Naive thymus-derived CD8-positive, alpha-beta T cell (primary cell): Measurements from ENCODE around the gene TTC38. TPM values are rescaled to one million over a fixed set of nuclear protein-coding genes. Genes with fewer than 3 reads are reported as not detected.
A peak's percentile ranks its signal among the peaks of the same experiment; 100 is the strongest.

Source experiments
- ATAC-seq, 2 donors: fragments of 150-1000 bp; cut with Tn5 transposase in 1 of 2; sonication (Bioruptor Pico), chemical (Tn5 transposase) in 1 of 2; 1 replicate in 1 of 2; 2 replicates in 1 of 2; pipeline ENCODE4 v1.10.0; 2021; ENCODE audit warnings: mild to moderate bottlenecking in 2 of 2, moderate library complexity in 2 of 2
- POLR2A ChIA-PET: fragments of 350-600 bp; sonication (Branson Sonifier 250); formaldehyde crosslinking; loops from one replicate; lab custom pipeline; 2021; ENCODE audit warnings: antibody characterized with exemption; lab: Charles Lee
- DNase-seq, 10 donors: peaks; one replicate each; pipeline versions ENCODE4 v3.0.0 to v3.0.0-alpha.2; 2020 to 2022
- H3K27ac Mint-ChIP-seq, 10 donors: one replicate each; pipeline ENCODE4 v1.8.0; 2020 to 2022; ENCODE audit warnings: mild to moderate bottlenecking in 10 of 10, mixed read lengths in 10 of 10, moderate library complexity in 4 of 10, inconsistent platforms in 1 of 10
- H3K27me3 Mint-ChIP-seq, 5 donors: one replicate each; pipeline ENCODE4 v1.8.0; 2021 to 2022; ENCODE audit warnings: mixed read lengths in 5 of 5
- H3K36me3 Mint-ChIP-seq, 3 donors: one replicate each; pipeline ENCODE4 v1.8.0; 2020 to 2022; ENCODE audit warnings: mixed read lengths in 3 of 3, mild to moderate bottlenecking in 2 of 3, inconsistent platforms in 1 of 3
- H3K4me1 Mint-ChIP-seq, 4 donors: one replicate each; pipeline ENCODE4 v1.8.0; 2021 to 2022; ENCODE audit warnings: mixed read lengths in 4 of 4
- H3K4me3 Mint-ChIP-seq, 10 donors: one replicate each; pipeline ENCODE4 v1.8.0; 2020 to 2022; ENCODE audit warnings: mild to moderate bottlenecking in 10 of 10, mixed read lengths in 10 of 10, moderate library complexity in 6 of 10, inconsistent platforms in 1 of 10
- H3K9me3 Mint-ChIP-seq, 9 donors: one replicate each; pipeline ENCODE4 v1.8.0; 2020 to 2022; ENCODE audit warnings: mixed read lengths in 9 of 9, mild to moderate bottlenecking in 3 of 9, inconsistent platforms in 1 of 9, moderate library complexity in 1 of 9
- polyA plus RNA-seq, 3 donors: library from polyadenylated mRNA; unstranded; fragments of 300-500 nt; fragmentation: Illumina TruSeq; gene quantifications; one replicate each; pipeline ENCODE4 v1.2.3, GENCODE V29; 2021
- total RNA-seq, 8 experiments: library from RNA in 2 of 8; stranded (reverse) in 2 of 8; gene quantifications; one replicate each; pipeline ENCODE4 v1.2.3 and lab custom pipeline; 2021 to 2026

Gene TTC38
- total RNA-seq (1 to 10 TPM; 6.7 to 9.7 TPM), polyA plus RNA-seq (10 to 100 TPM in 1 of 3 donors, 1 to 10 TPM in 2; 2.6 to 33.5 (median 5.0) TPM), total RNA-seq (lab: John Stamatoyannopoulos, UW) (4.5 to 9.5 (median 6.6) reads per million in 6 experiments)

- peak within 1 kb of the TSS; percentile 80 to 94 (median 91) for H3K4me3 Mint-ChIP-seq
- peaks cover 7 to 17% (median 14%) of the 10 kb centered on the region in 5 donors for H3K27me3 Mint-ChIP-seq
- peaks cover 4 to 29% (median 17%) of the 10 kb centered on the region in 4 donors for H3K4me1 Mint-ChIP-seq
- ATAC-seq, result peak; percentile 82 to 91
- peak within 1 kb of the TSS; percentile 25 to 87 (median 64) for H3K27ac Mint-ChIP-seq
- peaks cover 0 to 8% (median 0%) of the 10 kb centered on the region in 9 donors for H3K9me3 Mint-ChIP-seq
- H3K36me3 Mint-ChIP-seq, result peaks cover 0 to 8% (median 4%) of the 10 kb centered on the region in 3 donors
- POLR2A ChIA-PET, result interaction anchor here (0.6 to 1.6 kb wide), 7 partner anchors 8 to 232 kb away, joined by 3 to 7 read pairs (median 3); partner anchors contain the start of gene CDPF1
- DNase-seq, result peak in 9 of 10 donors; percentile 8 to 73 (median 39)
These were observed at the start of gene TTC38 for GRCh38 chr22:46267431-46268279. Gene TTC38, plus strand, starts transcription at chr22:46268008. Its CDS starts 32 bp downstream, at chr22:46268040.

GRCh38 chr22:46219636-46220035, 48.2 kb upstream of the TTC38 start:
- Mint-ChIP-seq H3K27ac (no peak overlapping the region), H3K9me3 (no peaks in the 10 kb centered on the region), H3K4me1 (peaks cover 0 to 6% (median 2%) of the 10 kb centered on the region in 4 donors), H3K27me3 (no peaks in the 10 kb centered on the region), H3K36me3 (peaks cover 0 to 65% (median 36%) of the 10 kb centered on the region in 3 donors), H3K4me3 (no peak overlapping the region)
- POLR2A ChIA-PET, result no interaction called here
- ATAC-seq (no peak), DNase-seq (no peak)

- ATAC-seq (no peak), DNase-seq (no peak)
- H3K9me3 Mint-ChIP-seq, result no peaks in the 10 kb centered on the region
- H3K4me3 Mint-ChIP-seq, result no peak overlapping the region
- H3K4me1 Mint-ChIP-seq, result peaks cover 0 to 6% (median 2%) of the 10 kb centered on the region in 4 donors
- H3K27ac Mint-ChIP-seq, result no peak overlapping the region
- POLR2A ChIA-PET, result no interaction called here
- H3K27me3 Mint-ChIP-seq, result no peaks in the 10 kb centered on the region
- peaks cover 0 to 54% (median 31%) of the 10 kb centered on the region in 3 donors for H3K36me3 Mint-ChIP-seq
These were observed 46.9 kb upstream of the TTC38 start for GRCh38 chr22:46220921-46221320.

GRCh38 chr22:46224044-46224897, 43.5 kb upstream of the TTC38 start:
- DNase-seq (no peak), ATAC-seq (no peak)
- H3K4me1 Mint-ChIP-seq, result peaks cover 0 to 6% (median 2%) of the 10 kb centered on the region in 4 donors
- POLR2A ChIA-PET, result no interaction called here
- H3K27me3 Mint-ChIP-seq, result no peaks in the 10 kb centered on the region
- peaks cover 0 to 24% (median 16%) of the 10 kb centered on the region in 3 donors for H3K36me3 Mint-ChIP-seq
- no peak overlapping the region for H3K27ac Mint-ChIP-seq
- H3K9me3 Mint-ChIP-seq, result no peaks in the 10 kb centered on the region
- H3K4me3 Mint-ChIP-seq, result no peak overlapping the region

GRCh38 chr22:46224898-46225290, 42.9 kb upstream of the TTC38 start:
- POLR2A ChIA-PET, result no interaction called here
- Mint-ChIP-seq H3K27me3 (no peaks in the 10 kb centered on the region), H3K4me3 (no peak overlapping the region), H3K4me1 (no peaks in the 10 kb centered on the region), H3K36me3 (peaks cover 0 to 19% (median 12%) of the 10 kb centered on the region in 3 donors), H3K9me3 (no peaks in the 10 kb centered on the region), H3K27ac (no peak overlapping the region)
- no peak for ATAC-seq
- no peak for DNase-seq

- Mint-ChIP-seq H3K27me3 (no peaks in the 10 kb centered on the region), H3K4me1 (no peaks in the 10 kb centered on the region), H3K27ac (no peak overlapping the region), H3K4me3 (no peak overlapping the region), H3K9me3 (no peaks in the 10 kb centered on the region), H3K36me3 (peaks cover 0 to 14% (median 12%) of the 10 kb centered on the region in 3 donors)
- ATAC-seq (no peak), DNase-seq (peak in 1 of 10 donors; percentile 46)
- POLR2A ChIA-PET, result no interaction called here
These were observed 42.2 kb upstream of the TTC38 start for GRCh38 chr22:46225631-46226030.

- ATAC-seq, result no peak
- Mint-ChIP-seq H3K36me3 (peaks cover 0 to 6% (median 6%) of the 10 kb centered on the region in 3 donors), H3K27ac (no peak overlapping the region), H3K9me3 (no peaks in the 10 kb centered on the region), H3K4me1 (no peaks in the 10 kb centered on the region), H3K4me3 (no peak overlapping the region), H3K27me3 (no peaks in the 10 kb centered on the region)
- POLR2A ChIA-PET, result no interaction called here
- DNase-seq, result no peak
These were observed 41.2 kb upstream of the TTC38 start for GRCh38 chr22:46226577-46226976.

- H3K36me3 Mint-ChIP-seq, result peaks cover 0 to 5% (median 4%) of the 10 kb centered on the region in 3 donors
- no peaks in the 10 kb centered on the region for H3K27me3 Mint-ChIP-seq
- DNase-seq (peak in 1 of 10 donors; percentile 42), ATAC-seq (no peak)
- POLR2A ChIA-PET, result no interaction called here
- H3K9me3 Mint-ChIP-seq, result no peaks in the 10 kb centered on the region
- no peak overlapping the region for H3K4me3 Mint-ChIP-seq
- H3K4me1 Mint-ChIP-seq, result peaks cover 0 to 4% (median 0%) of the 10 kb centered on the region in 4 donors
- H3K27ac Mint-ChIP-seq, result peak overlapping the region in 1 of 10 donors; percentile 31
These were observed 38.1 kb upstream of the TTC38 start for GRCh38 chr22:46229701-46230100.

GRCh38 chr22:46230262-46230901, 37.4 kb upstream of the TTC38 start:
- Mint-ChIP-seq H3K4me3 (no peak overlapping the region), H3K27ac (no peak overlapping the region), H3K27me3 (no peaks in the 10 kb centered on the region), H3K36me3 (peaks cover 0 to 10% (median 5%) of the 10 kb centered on the region in 3 donors), H3K4me1 (peaks cover 0 to 4% (median 0%) of the 10 kb centered on the region in 4 donors), H3K9me3 (no peaks in the 10 kb centered on the region)
- POLR2A ChIA-PET, result no interaction called here
- DNase-seq (no peak), ATAC-seq (no peak)

GRCh38 chr22:46233231-46233630, 34.6 kb upstream of the TTC38 start:
- POLR2A ChIA-PET, result no interaction called here
- peaks cover 0 to 27% (median 15%) of the 10 kb centered on the region in 3 donors for H3K36me3 Mint-ChIP-seq
- no peak overlapping the region for H3K4me3 Mint-ChIP-seq
- H3K27me3 Mint-ChIP-seq, result no peaks in the 10 kb centered on the region
- peaks cover 0 to 2% (median 0%) of the 10 kb centered on the region in 9 donors for H3K9me3 Mint-ChIP-seq
- H3K27ac Mint-ChIP-seq, result no peak overlapping the region
- H3K4me1 Mint-ChIP-seq, result peaks cover 0 to 4% (median 0%) of the 10 kb centered on the region in 4 donors
- DNase-seq (no peak), ATAC-seq (no peak)

- peaks cover 7 to 16% (median 12%) of the 10 kb centered on the region in 4 donors for H3K4me1 Mint-ChIP-seq
- H3K9me3 Mint-ChIP-seq, result peaks cover 0 to 2% (median 0%) of the 10 kb centered on the region in 9 donors
- ATAC-seq (no peak), DNase-seq (no peak)
- no peak overlapping the region for H3K27ac Mint-ChIP-seq
- H3K4me3 Mint-ChIP-seq, result no peak overlapping the region
- H3K27me3 Mint-ChIP-seq, result no peaks in the 10 kb centered on the region
- H3K36me3 Mint-ChIP-seq, result peaks cover 0 to 28% (median 16%) of the 10 kb centered on the region in 3 donors
- POLR2A ChIA-PET, result no interaction called here
These were observed 32.8 kb upstream of the TTC38 start for GRCh38 chr22:46234969-46235368.
